AG10803 (cell line): ENCODE measurements around the gene SNAPC4.

ENCODE experiments used
- DNase-seq: peaks from one replicate; pipeline ENCODE4 v3.0.0; 2010; ENCODE audit warnings: low read depth
- H3K4me3 ChIP-seq: 2 replicates; pipeline ENCODE4 v1.5.1; 2011; ENCODE audit warnings: mild to moderate bottlenecking, low read length, control low read depth
- CTCF ChIP-seq: conservative IDR thresholded peaks from 2 replicates; pipeline ENCODE4 v1.5.1; 2011; ENCODE audit warnings: mild to moderate bottlenecking, low read length, control low read depth, inconsistent platforms

The SNAPC4 gene

GRCh38 chr9:136362450-136362784, 37.6 kb downstream of the SNAPC4 start:
- DNase-seq = peak; percentile 18
- peak overlapping the region; percentile 40 for H3K4me3 ChIP-seq
- no peak for TF ChIP-seq CTCF

- peak; percentile 58 for DNase-seq
- peak overlapping the region; percentile 40 for H3K4me3 ChIP-seq
- TF ChIP-seq CTCF = no peak; the same call in 1 of the 2 replicates
Measured at GRCh38 chr9:136361754-136362449, 38.1 kb downstream of the SNAPC4 start.

GRCh38 chr9:136361047-136361753, 38.8 kb downstream of the SNAPC4 start:
- H3K4me3 ChIP-seq = peak overlapping the region; percentile 15; the same call in 1 of the 2 replicates
- peak; percentile 47 for DNase-seq
- TF ChIP-seq CTCF = no peak

GRCh38 chr9:136359774-136360718, 39.9 kb downstream of the SNAPC4 start:
- TF ChIP-seq CTCF = no peak
- no peak overlapping the region for H3K4me3 ChIP-seq
- no peak for DNase-seq

- no peak for DNase-seq
- no peak for TF ChIP-seq CTCF
- no peak overlapping the region for H3K4me3 ChIP-seq
Measured at GRCh38 chr9:136358888-136359287, 41.1 kb downstream of the SNAPC4 start.

GRCh38 chr9:136358016-136358415, 42.0 kb downstream of the SNAPC4 start:
- TF ChIP-seq CTCF = no peak
- H3K4me3 ChIP-seq = no peak overlapping the region
- no peak for DNase-seq
